HuH-7.5 (cell line): ENCODE data around the gene TOP1.

Experiments used
- DNase-seq: peaks from one replicate; pipeline ENCODE4 v3.0.0; 2011; ENCODE audit warnings: low spot score

TOP1 gene

DNA sequence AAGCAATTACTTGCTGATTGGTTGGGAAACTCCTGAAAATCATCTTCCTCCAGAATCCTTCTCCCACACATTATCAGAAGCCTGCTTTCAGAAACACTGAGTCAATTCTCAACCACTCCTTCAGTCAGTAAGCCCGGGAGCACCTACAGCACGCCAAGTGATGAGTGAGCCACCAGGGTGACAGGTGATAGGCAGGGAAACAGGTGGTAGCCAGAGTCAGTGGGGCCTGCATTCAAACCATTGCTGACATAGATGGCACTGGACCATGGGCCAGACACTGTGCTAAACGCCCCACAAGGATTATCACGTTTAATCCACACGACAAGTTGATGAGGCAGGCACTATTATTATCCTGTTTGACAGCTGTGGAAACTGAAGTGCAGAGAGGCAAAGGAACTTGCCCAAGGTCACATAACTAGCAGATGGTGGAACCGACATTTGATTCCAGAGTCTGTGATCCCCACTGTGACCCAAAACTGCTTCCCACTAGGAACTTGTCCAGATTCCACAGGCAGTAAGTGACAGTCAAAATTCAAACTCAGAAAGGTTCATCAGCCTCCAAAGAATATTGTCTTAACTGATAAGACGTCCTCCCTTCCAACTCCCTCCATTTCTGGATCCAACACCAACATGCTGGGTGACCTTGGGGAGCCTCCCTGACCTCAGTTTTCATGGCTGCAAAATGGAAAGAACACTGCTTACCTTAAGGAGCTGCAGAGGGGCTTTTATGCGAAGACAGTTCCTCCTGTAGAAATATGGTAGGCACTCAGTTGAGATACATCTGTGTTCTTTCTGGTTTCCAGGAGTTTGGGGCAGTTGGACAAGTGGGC, 23.9 kb upstream of the TOP1 start:
- no peak for DNase-seq

- no peak for DNase-seq
Observed at GRCh38 chr20:41005361-41005729, 23.3 kb upstream of the TOP1 start.

DNA sequence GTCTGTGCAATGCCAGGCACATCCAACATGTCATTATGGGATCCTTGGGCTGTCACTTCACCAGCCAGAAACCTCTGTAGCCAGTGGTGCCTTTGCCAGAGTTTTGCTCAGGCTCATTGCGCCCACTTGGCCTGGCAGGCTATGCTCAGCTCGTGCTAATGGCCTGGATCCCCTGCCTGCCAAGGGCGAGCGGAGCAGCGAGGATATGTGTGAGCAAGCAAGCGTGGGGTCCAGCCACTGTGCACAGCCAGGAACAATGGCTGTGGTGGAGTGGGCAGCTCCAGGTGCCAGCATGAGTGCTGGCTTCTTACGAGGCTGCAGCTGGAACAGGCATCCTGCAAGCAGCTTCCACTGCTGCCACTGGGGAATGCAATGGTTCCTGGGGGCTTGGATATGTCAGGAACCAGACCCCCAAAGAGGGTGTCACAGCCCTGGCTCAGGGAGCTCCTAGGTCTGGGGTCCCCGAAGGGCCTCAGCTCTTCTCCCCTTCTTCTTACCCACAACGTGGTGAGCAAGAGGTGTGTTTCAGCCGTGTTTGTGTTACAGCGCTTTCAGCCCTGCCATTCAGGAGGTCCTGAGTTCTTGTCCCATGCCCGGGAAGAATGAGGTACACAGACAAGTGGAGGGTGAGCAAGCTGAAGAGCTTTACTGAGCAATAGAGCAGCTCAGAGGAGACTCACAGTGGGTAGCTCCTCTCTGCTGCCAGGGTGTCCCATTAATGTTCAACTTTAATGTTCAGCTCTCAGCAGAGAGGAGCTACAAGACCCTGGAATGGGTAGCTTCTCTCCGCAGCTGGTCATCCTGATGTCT, 22.3 kb upstream of the TOP1 start:
- no peak for DNase-seq

DNA sequence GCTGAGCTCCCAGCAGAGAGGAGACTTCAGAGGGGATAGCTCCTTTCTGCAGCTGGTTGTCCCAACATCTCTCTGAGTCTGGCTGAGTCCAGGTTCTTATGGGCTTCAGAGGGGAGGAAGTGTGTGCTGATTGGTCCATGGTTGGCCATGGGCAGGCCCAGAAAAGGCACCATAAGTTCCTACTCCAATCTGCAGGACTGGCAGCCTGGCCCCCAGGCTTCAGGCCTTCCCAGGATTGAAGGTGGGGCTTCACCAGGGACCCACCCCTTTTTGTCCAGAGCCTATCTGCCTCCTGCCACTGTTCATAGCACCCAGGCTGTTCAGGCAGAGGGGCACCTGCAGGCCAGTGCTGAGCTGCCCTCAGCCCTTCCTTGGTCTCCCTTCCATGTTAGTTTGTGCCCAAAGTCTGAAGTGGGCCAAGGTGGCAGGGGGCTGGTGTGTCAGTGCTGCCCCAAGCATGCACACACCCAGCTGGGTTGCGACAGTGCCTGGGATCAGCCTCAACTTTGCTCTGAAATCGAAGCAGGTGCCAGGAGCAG, 21.6 kb upstream of the TOP1 start:
- DNase-seq: no peak

DNA sequence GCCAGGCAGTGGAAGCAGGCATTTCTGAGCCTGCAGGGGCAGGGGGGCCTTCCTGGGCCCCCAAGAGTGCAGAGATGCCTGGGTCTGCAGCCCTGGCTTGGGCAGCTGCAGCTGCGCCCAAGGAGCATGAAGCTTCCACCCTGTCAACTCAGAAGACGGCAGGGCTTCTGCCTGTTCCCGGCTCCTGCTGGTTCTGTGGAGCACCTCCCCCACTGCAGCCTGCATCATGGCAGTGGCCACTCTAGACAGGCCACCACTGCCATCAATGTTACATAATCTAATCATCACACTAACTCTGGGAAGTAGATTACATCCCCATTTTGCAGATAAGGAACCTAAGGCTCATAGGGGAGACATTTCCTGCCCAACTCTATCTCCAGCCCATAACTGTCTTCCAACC, 21.1 kb upstream of the TOP1 start:
- no peak for DNase-seq

GRCh38 chr20:41009946-41010345, 18.7 kb upstream of the TOP1 start:
- DNase-seq: no peak

DNA sequence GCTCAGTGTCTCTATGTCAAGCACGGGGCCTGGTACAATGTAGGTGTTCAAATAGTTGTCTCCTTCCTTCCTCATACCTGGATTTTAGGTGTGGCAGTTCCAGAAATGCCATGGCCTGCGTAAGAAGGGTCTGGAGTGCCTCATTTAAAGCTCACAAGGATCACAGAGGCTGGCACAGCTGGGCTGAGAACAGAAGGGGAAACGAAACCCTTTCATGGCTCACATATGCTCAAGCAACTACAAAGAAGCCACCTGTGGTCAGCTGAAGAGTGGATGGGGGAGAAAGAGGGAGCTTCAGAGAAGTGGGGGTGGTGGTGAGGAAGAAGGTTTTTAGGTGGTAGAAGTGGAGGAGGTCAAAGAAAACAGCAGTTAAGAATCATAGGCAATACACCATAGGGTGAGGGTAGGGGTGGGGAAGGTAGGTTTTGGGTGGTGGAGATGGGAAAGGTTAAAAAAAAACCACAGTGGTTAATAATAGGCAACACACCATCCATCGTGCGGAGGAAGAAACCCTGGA, 17.0 kb upstream of the TOP1 start:
- no peak for DNase-seq

- DNase-seq: no peak
Observed at GRCh38 chr20:41014561-41015088, 14.0 kb upstream of the TOP1 start.

DNA sequence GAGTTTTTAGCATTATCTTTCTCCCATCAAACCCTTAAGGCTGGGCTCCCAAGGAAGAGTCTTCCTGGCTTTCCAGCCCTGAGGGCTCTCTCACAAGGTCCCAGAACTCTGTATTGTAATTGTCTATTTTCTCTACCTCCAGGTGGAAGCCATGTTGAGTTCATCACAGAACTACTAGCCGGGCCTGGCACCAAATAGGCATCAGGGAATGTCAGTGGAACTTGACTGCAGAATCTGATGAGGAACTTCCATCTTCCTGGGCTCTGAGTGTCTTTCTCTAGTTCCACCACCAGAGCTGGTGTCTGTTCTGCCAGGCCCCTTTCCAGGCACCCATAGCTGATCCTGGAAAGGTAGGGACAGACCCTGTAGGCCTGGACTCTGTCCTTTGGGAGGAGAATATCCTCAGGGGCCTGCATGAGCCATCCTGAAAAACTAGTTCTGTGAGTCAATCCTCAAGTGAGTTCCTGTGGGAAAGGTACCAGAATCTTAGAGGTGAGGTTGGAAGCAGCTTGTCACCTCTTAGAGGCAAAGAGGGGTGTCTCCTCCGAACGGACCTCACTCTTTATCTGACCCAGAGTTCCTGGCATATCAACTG, 11.1 kb upstream of the TOP1 start:
- no peak for DNase-seq

DNA sequence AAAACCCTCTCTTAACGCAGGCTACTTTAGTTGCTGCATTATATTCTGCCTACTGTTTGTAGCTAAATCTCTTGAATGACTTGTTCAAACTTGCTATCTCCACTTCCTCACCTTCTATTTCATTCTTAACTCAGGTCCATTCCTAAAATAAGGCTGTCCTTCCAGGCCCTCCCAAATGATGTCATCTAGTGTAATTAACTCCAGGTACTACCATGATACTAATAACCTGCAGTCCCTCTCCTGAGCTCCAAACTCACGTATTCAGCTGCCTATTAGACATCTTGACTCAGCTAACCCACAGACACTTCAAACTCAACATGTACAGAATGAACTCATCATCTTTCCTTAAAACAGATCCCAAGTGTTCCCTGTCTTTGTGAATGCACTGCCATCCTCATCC, 10.5 kb upstream of the TOP1 start:
- DNase-seq: no peak

DNA sequence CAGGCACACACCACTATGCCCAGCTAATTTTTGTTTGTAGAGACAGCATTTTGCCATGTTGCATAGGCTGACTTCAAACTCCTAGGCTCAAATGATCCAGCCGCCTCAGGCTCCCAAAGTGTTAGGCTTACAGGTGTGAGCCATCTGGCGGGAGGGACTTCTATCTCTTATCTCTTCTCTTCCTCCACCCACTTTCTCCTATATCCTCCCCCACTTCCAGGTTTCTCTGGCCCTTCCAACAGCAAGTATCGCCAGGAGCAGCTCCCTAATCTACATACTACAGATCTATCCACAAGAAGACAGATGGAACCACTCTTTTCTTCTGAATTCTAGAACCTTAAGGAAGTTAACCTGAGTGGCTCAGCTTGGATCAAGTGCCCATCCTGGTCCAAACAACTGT, 5.1 kb upstream of the TOP1 start:
- DNase-seq: no peak

DNA sequence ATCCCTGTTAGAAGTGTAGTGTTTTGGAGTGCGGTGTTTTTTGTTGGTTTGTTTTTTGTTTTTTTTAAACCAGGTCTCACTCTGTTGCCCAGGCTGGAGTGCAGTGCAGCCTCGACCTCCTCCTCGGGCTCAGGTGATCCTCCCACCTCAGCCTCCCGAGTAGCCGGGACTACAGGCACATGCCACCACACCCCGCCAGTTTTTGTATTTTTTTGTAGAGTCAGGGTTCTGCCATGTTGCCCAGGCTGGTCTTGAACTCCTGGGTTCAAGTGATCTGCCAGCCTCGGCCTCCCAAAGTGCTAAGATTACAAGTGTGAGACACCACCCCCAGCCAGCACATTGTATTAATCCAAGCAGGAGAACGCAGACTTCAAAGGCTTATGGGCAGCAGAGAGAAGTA, 1.3 kb upstream of the TOP1 start:
- DNase-seq: no peak

GRCh38 chr20:41027872-41028358, 707 bp upstream of the TOP1 start:
- no peak for DNase-seq

DNA sequence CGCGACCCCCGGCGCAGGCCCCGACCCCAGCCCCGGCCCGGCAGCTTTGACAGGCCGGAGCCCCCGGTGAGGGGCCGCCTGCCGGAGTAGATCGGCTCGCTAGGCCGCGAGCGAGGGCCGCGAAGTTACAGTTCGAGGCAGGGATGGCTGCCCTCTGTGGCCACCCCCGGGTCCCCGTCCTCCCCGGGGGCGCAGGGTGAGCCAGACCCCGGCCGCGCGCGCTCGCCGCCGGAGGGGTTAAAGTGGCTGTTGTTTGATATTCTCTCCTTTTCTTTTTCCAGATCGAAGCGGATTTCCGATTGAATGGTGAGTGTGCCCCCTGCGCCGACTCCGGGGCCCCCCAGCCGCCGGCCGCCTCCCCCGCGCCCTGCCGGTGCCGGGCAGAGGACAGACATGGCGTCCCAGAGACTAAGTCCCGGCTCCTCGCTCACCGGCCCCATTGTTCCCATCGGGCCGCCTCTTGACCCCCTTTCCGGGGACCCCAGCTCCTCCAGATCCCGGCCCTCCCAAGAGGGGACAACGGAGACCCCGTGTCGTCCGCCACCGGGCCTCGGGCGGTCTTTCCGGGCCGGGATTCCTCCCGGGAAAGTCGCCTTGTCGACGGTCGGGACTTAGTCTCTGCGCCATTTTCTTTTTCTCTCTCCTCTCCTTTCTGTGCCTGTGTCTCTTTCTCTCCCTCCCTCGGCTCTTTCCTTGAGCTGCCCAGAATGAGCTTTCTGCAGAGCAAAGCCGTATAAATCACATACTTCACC, 704 bp downstream of the TOP1 start:
- peak; percentile 46 for DNase-seq

GRCh38 chr20:41030061-41030460, 1.4 kb downstream of the TOP1 start:
- DNase-seq: no peak

- DNase-seq: no peak
Observed at GRCh38 chr20:41030531-41031242, 2.1 kb downstream of the TOP1 start.

DNA sequence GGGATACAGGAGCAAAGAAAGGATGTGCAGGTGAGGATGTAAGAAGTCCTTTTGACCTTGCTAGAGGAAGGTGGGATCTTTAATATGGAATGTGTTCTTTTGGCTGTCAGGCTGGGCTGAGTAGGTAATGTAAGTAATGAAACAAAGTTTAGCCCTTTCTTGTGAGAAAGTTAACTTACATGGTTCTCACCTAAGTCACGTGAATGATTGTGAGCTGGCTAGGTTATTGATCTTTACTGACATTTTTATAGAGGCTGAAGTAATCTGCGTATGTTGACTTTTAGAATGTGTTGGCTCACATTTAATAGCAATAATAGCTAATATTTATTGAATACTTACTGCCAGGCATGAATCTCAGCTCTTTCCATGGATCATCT, 2.6 kb downstream of the TOP1 start:
- no peak for DNase-seq

- DNase-seq: no peak
Observed at GRCh38 chr20:41032271-41032670, 3.6 kb downstream of the TOP1 start.

GRCh38 chr20:41034239-41034638, 5.6 kb downstream of the TOP1 start:
- DNase-seq: no peak

GRCh38 chr20:41035207-41035606, 6.6 kb downstream of the TOP1 start:
- no peak for DNase-seq

- DNase-seq: no peak
Observed at GRCh38 chr20:41037179-41037578, 8.6 kb downstream of the TOP1 start.
